Measurements from ENCODE around the gene SESN1.

GRCh38 chr6:108995296-108995695 is 99.3 kb downstream of the SESN1 start:
- TF ChIP-seq, protein P1, sequence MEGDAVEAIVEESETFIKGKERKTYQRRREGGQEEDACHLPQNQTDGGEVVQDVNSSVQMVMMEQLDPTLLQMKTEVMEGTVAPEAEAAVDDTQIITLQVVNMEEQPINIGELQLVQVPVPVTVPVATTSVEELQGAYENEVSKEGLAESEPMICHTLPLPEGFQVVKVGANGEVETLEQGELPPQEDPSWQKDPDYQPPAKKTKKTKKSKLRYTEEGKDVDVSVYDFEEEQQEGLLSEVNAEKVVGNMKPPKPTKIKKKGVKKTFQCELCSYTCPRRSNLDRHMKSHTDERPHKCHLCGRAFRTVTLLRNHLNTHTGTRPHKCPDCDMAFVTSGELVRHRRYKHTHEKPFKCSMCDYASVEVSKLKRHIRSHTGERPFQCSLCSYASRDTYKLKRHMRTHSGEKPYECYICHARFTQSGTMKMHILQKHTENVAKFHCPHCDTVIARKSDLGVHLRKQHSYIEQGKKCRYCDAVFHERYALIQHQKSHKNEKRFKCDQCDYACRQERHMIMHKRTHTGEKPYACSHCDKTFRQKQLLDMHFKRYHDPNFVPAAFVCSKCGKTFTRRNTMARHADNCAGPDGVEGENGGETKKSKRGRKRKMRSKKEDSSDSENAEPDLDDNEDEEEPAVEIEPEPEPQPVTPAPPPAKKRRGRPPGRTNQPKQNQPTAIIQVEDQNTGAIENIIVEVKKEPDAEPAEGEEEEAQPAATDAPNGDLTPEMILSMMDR (IDR thresholded peaks at IDR 0.05), result no peak
- no peak for TF ChIP-seq EZH2 (IDR thresholded peaks at IDR 0.05)
- no peak for TF ChIP-seq EZH2phosphoT487 (IDR thresholded peaks at IDR 0.05)

Data from neural progenitor cell (in vitro differentiated cells).